Endothelial cell of umbilical vein (primary cell): ENCODE data around the gene OLA1. TPM values are rescaled to one million over a fixed set of nuclear protein-coding genes. Genes with fewer than 3 reads are reported as not detected.

Source experiments
- BruUV-seq: library from RNA; stranded (reverse); fragments of 400-500 nt; replicated peaks from 2 replicates; lab custom pipeline; 2021; lab: Mats Ljungman, UMichigan
- CTCF ChIA-PET: fragments of 300-600, 350-600 bp; sonication (Branson Sonifier 250); formaldehyde crosslinking; loops from one replicate; lab custom pipeline; 2021; ENCODE audit warnings: antibody characterized with exemption, inconsistent platforms; lab: Charles Lee
- POLR2A ChIA-PET: fragments of 300-600, 350-600 bp; sonication (Branson Sonifier 250); formaldehyde crosslinking; loops from one replicate; lab custom pipeline; 2021; ENCODE audit warnings: antibody characterized with exemption, inconsistent platforms; lab: Charles Lee
- DNase-seq: peaks from one replicate; pipeline ENCODE4 v3.0.0-alpha.2; 2011; ENCODE audit warnings: low read depth, low spot score
- FAIRE-seq: peaks from 2 replicates; lab custom pipeline; 2011; peaks lifted over from hg19 to GRCh38; lab: Jason Lieb, UNC
- H2AFZ ChIP-seq: 2 replicates; pipeline ENCODE4 v1.6.0; 2012; ENCODE audit warnings: low read depth, low read length, control low read depth, inconsistent platforms
- H3K27ac ChIP-seq: 2 replicates; pipeline ENCODE4 v1.5.1; 2011; ENCODE audit warnings: low read depth, mild to moderate bottlenecking, control low read depth, low read length, moderate library complexity; ENCODE audit not compliant: insufficient read depth
- H3K27me3 ChIP-seq, 2 experiments: 2 replicates each; pipeline versions ENCODE4 v1.6.0 to v1.6.1; 2011; ENCODE audit warnings: low read length in 2 of 2, mixed read lengths in 1 of 2; ENCODE audit not compliant: control insufficient read depth in 2 of 2, insufficient read depth in 2 of 2
- H3K36me3 ChIP-seq, 2 experiments: 2 replicates in 1 of 2; 3 replicates in 1 of 2; pipeline ENCODE4 v1.5.1; 2011; ENCODE audit warnings: low read length in 2 of 2, mild to moderate bottlenecking in 1 of 2, moderate library complexity in 1 of 2; ENCODE audit not compliant: control insufficient read depth in 2 of 2, insufficient read depth in 2 of 2; ENCODE audit errors: extremely low read depth in 1 of 2
- H3K4me1 ChIP-seq: 3 replicates; pipeline ENCODE4 v1.5.1; 2011; ENCODE audit warnings: mild to moderate bottlenecking, low read length; ENCODE audit not compliant: control insufficient read depth, insufficient read depth; ENCODE audit errors: extremely low read depth
- H3K4me2 ChIP-seq: 2 replicates; pipeline ENCODE4 v1.6.1; 2011; ENCODE audit warnings: low read length, control low read depth, mixed read lengths; ENCODE audit not compliant: insufficient read depth
- H3K4me3 ChIP-seq, 3 experiments: fragments of 200-600 bp in 1 of 3; sonication (generic), shearing (Covaris generic) in 1 of 3; replicated peaks in 1 of 3; 2 replicates each; pipeline ENCODE4 v1.5.1; 2011 to 2016; ENCODE audit warnings: control low read depth in 3 of 3, low read length in 3 of 3, mild to moderate bottlenecking in 2 of 3, inconsistent platforms in 1 of 3, low read depth in 1 of 3, moderate library complexity in 1 of 3; ENCODE audit not compliant: insufficient read depth in 1 of 3
- H3K79me2 ChIP-seq: 2 replicates; pipeline ENCODE4 v1.6.0; 2012; ENCODE audit warnings: low read length, inconsistent platforms; ENCODE audit not compliant: control insufficient read depth, insufficient read depth
- H3K9ac ChIP-seq: replicated peaks from 2 replicates; pipeline ENCODE3; 2011; ENCODE audit warnings: low read length, control low read depth; ENCODE audit not compliant: insufficient read depth; ENCODE audit errors: extremely low read depth
- H3K9me1 ChIP-seq: replicated peaks from 3 replicates; pipeline ENCODE4 v1.6.0; 2011; ENCODE audit warnings: mild to moderate bottlenecking, low read length; ENCODE audit not compliant: control insufficient read depth, insufficient read depth; ENCODE audit errors: extremely low read depth
- H3K9me3 ChIP-seq: replicated peaks from 2 replicates; pipeline ENCODE4 v1.5.1; 2012; ENCODE audit warnings: low read length, inconsistent platforms; ENCODE audit not compliant: control insufficient read depth, insufficient read depth
- H4K20me1 ChIP-seq: replicated peaks from 2 replicates; pipeline ENCODE3; 2011; ENCODE audit warnings: mild to moderate bottlenecking, low read length; ENCODE audit not compliant: control insufficient read depth, insufficient read depth; ENCODE audit errors: extremely low read depth
- EZH2 ChIP-seq: IDR thresholded peaks from 2 replicates; pipeline ENCODE4 v1.6.1; 2012; ENCODE audit warnings: borderline replicate concordance, low read depth, mild to moderate bottlenecking, moderate library complexity, low read length, inconsistent platforms; ENCODE audit not compliant: severe bottlenecking
- FOS ChIP-seq: IDR thresholded peaks from 2 replicates; pipeline ENCODE4 v1.6.1; 2011; ENCODE audit warnings: mild to moderate bottlenecking, low read length, moderate library complexity, borderline replicate concordance; ENCODE audit not compliant: insufficient read depth
- GATA2 ChIP-seq: IDR thresholded peaks from 2 replicates; pipeline ENCODE4 v1.7.0; 2011; ENCODE audit warnings: low read depth, mild to moderate bottlenecking, moderate library complexity, mixed read lengths, low read length; ENCODE audit not compliant: insufficient read length, insufficient read depth
- JUN ChIP-seq: IDR thresholded peaks from 2 replicates; pipeline ENCODE4 v1.6.1; 2011; ENCODE audit warnings: borderline replicate concordance, low read depth; ENCODE audit not compliant: insufficient read length, insufficient read depth
- MYC ChIP-seq: IDR thresholded peaks from one replicate; pipeline ENCODE4 v1.6.1; 2011; ENCODE audit warnings: mild to moderate bottlenecking, low read depth, low read length
- POLR2A ChIP-seq: IDR thresholded peaks from 2 replicates; pipeline ENCODE4 v1.6.1; 2012; ENCODE audit warnings: low read depth, mild to moderate bottlenecking, control low read depth, low read length
- POLR2AphosphoS5 ChIP-seq: IDR thresholded peaks from 2 replicates; pipeline ENCODE4 v1.6.1; 2012; ENCODE audit warnings: low read depth, mild to moderate bottlenecking, control low read depth, low read length, moderate library complexity; ENCODE audit not compliant: insufficient read depth
- dilution Hi-C: fragments of 300-500 bp; cut with MboI; formaldehyde crosslinking; loops from one replicate; pipeline ENCODE4 v1.15.0; 2019; ENCODE audit warnings: low sequenced_read_pairs; ENCODE audit not compliant: extremely low pct_ligation_motif_present
- intact Hi-C: fragments of 100-400 bp; cut with micrococcal nuclease; formaldehyde crosslinking; loops from one replicate; pipeline ENCODE4 v1.10.0; 2022
- polyA plus RNA-seq, 4 experiments: library from polyadenylated mRNA; depleted of rRNA in 3 of 4; stranded (reverse) in 3 of 4; unstranded in 1 of 4; fragments of >200 nt; gene quantifications; 2 replicates each; pipeline versions ENCODE4 v1.2.1 to v1.2.3, GENCODE V29; 2011 to 2012; ENCODE audit warnings: missing spikeins in 1 of 4
- total RNA-seq: library from RNA; stranded (reverse); gene quantifications from 2 replicates; pipeline ENCODE4 v1.2.3, GENCODE V29; 2021
- TF ChIP-seq, protein P1 (sequence below): IDR thresholded peaks from 2 replicates; pipeline ENCODE4 v1.6.1; 2011; ENCODE audit not compliant: insufficient read depth, insufficient read length
- TF ChIP-seq, protein P2 (sequence below), 2 donors: IDR thresholded peaks; 1 replicate in 1 of 2; 2 replicates in 1 of 2; pipeline ENCODE4 v1.5.1; 2011; ENCODE audit warnings: low read length in 2 of 2, mild to moderate bottlenecking in 2 of 2, moderate library complexity in 2 of 2, control low read depth in 1 of 2, inconsistent platforms in 1 of 2, low read depth in 1 of 2; ENCODE audit not compliant: insufficient read depth in 1 of 2; ENCODE audit errors: extremely low read depth in 1 of 2

Gene OLA1
- total and polyA plus RNA-seq, 2 donors (not counting 3 experiments of a cell fraction or from before 2014, with no cell fraction given), result 30.6 to 93.9 TPM

DNA sequence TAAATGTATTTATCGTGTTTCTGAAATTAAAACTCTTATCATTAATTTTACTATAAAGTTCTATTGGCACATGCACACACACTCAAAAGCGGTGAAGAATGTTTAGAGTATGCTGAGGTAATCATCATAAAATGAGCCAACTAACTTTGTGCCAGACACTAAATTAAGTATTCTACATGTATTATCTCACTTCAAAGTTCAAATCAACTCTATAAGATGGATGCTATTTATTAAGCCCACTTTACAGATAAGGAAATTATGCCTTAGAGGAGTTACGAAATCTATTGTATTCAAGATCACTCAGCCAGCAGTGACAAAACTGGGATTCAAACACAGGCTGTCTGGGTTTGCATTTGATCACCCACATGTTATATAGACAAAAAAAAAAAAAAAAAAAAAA lies 24.9 kb downstream of the OLA1 start:
- POLR2A ChIA-PET, result no interaction called here
- Histone ChIP-seq H3K36me3 (no peaks in the 10 kb centered on the region), H3K27ac (no peak overlapping the region), H3K4me3 (no peak overlapping the region), H3K9me3 (no peaks in the 10 kb centered on the region), H3K4me1 (no peaks in the 10 kb centered on the region), H3K79me2 (peaks cover 28% of the 10 kb centered on the region), H4K20me1 (no peaks in the 10 kb centered on the region), H3K4me2 (no peak overlapping the region), H3K9ac (no peak overlapping the region), H3K9me1 (peaks cover 2% of the 10 kb centered on the region), H2AFZ (no peak overlapping the region), H3K27me3 (no peaks in the 10 kb centered on the region)
- BruUV-seq, result no TSS peak
- intact Hi-C loops (no loop called here), dilution Hi-C loops (no loop called here)
- FAIRE-seq, result no peak
- CTCF ChIA-PET, result no interaction called here
- DNase-seq, result no peak
- TF ChIP-seq, protein P1, sequence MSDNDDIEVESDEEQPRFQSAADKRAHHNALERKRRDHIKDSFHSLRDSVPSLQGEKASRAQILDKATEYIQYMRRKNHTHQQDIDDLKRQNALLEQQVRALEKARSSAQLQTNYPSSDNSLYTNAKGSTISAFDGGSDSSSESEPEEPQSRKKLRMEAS, result no peak
- TF ChIP-seq MYC (no peak), JUN (no peak), POLR2AphosphoS5 (no peak), GATA2 (no peak), EZH2 (no peak), FOS (no peak), POLR2A (no peak)
- TF ChIP-seq, protein P2, sequence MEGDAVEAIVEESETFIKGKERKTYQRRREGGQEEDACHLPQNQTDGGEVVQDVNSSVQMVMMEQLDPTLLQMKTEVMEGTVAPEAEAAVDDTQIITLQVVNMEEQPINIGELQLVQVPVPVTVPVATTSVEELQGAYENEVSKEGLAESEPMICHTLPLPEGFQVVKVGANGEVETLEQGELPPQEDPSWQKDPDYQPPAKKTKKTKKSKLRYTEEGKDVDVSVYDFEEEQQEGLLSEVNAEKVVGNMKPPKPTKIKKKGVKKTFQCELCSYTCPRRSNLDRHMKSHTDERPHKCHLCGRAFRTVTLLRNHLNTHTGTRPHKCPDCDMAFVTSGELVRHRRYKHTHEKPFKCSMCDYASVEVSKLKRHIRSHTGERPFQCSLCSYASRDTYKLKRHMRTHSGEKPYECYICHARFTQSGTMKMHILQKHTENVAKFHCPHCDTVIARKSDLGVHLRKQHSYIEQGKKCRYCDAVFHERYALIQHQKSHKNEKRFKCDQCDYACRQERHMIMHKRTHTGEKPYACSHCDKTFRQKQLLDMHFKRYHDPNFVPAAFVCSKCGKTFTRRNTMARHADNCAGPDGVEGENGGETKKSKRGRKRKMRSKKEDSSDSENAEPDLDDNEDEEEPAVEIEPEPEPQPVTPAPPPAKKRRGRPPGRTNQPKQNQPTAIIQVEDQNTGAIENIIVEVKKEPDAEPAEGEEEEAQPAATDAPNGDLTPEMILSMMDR (IDR thresholded peaks at IDR 0.05; ENCODE audit: extremely low read depth in 1 of 2, insufficient read depth in 1 of 2, low read depth in 1 of 2, low read length in 2 of 2), result no peak
